Stomach (tissue), 9 donors: ENCODE measurements around the gene BTBD9. TPM values are rescaled to one million over a fixed set of nuclear protein-coding genes. Genes with fewer than 3 reads are reported as not detected.

Source experiments
- DNase-seq, 2 donors: peaks; one replicate each; pipeline versions ENCODE4 v3.0.0 to v3.0.0-alpha.2; 2013 to 2019
- H3K27ac ChIP-seq, 5 donors: fragments of 200-600 bp in 4 of 5; sonication (generic) in 4 of 5; one replicate each; pipeline ENCODE4 v1.5.1; 2013 to 2019; ENCODE audit warnings: mild to moderate bottlenecking in 1 of 5, moderate library complexity in 1 of 5
- H3K27me3 ChIP-seq, 3 donors: fragments of 200-600 bp; sonication (generic); one replicate each; pipeline ENCODE4 v1.5.1; 2017 to 2019; ENCODE audit warnings: mixed run types in 1 of 3
- H3K36me3 ChIP-seq, 4 donors: fragments of 200-600 bp; sonication (generic); 1 replicate in 3 of 4; 2 replicates in 1 of 4; pipeline ENCODE4 v1.5.1; 2016 to 2019
- H3K4me1 ChIP-seq, 4 donors: fragments of 200-600 bp; sonication (generic); one replicate each; pipeline ENCODE4 v1.5.1; 2016 to 2019
- H3K4me3 ChIP-seq, 4 donors: fragments of 200-600 bp; sonication (generic) in 3 of 4; one replicate each; pipeline ENCODE4 v1.5.1; 2016 to 2019; ENCODE audit warnings: mild to moderate bottlenecking in 1 of 4
- H3K9me3 ChIP-seq, 4 donors: fragments of 200-600 bp; sonication (generic); one replicate each; pipeline ENCODE4 v1.5.1; 2016 to 2019
- EP300 ChIP-seq: sonication (generic); formaldehyde crosslinking; IDR thresholded peaks from one replicate; pipeline ENCODE4 v1.6.1; 2017; ENCODE audit warnings: antibody characterized with exemption
- POLR2A ChIP-seq, 4 donors: fragments of 450-650 bp; IDR thresholded peaks; one replicate each; pipeline ENCODE4 v1.6.1; 2016; ENCODE audit warnings: antibody characterized with exemption in 4 of 4, control low read depth in 2 of 4, mild to moderate bottlenecking in 1 of 4, moderate library complexity in 1 of 4
- POLR2AphosphoS5 ChIP-seq, 3 donors: sonication (generic); formaldehyde crosslinking; IDR thresholded peaks; one replicate each; pipeline ENCODE4 v1.6.1; 2016; ENCODE audit warnings: antibody characterized with exemption in 3 of 3
- WGBS, 5 donors: extraction: QIAGEN DNeasy Blood & Tissue Kit in 3 of 5; methylation state at CpG; one replicate each; pipeline versions ENCODE4 v1.1.5 to v1.1.7; 2013 to 2018; 5-methylcytosine and 5-hydroxymethylcytosine counted together
- intact Hi-C: fragments of 100-400 bp; cut with DNase I; formaldehyde crosslinking; loops from one replicate; pipeline ENCODE4 v1.15.1; 2023; ENCODE audit warnings: low total_unique reads
- polyA plus RNA-seq, 3 donors: library from polyadenylated mRNA; stranded (reverse); fragments of 200-250 nt; gene quantifications; one replicate each; pipeline ENCODE4 v1.2.3, GENCODE V29; 2013
- total RNA-seq, 5 donors: library from RNA; depleted of rRNA; stranded (reverse); fragments of >200 nt; gene quantifications; one replicate each; pipeline versions ENCODE4 v1.1.0 to v1.2.3, GENCODE V29; 2014 to 2016
- TF ChIP-seq, protein P1 (sequence below), 7 experiments: fragments of 450-650 bp in 4 of 7; fragments of 200-600 bp in 3 of 7; sonication (generic) in 3 of 7; IDR thresholded peaks; one replicate each; pipeline ENCODE4 v1.5.1; 2016 to 2019; ENCODE audit warnings: antibody characterized with exemption in 7 of 7, control low read depth in 2 of 7, mild to moderate bottlenecking in 1 of 7
- donor health status: healthy with polysubstance abuse.
- donor health status: Bipolar disorder and iron deficiency.
- donor health status: healthy.

Gene BTBD9
- total and polyA plus RNA-seq, 8 donors, result 1.4 to 90.2 (median 6.8) TPM

DNA sequence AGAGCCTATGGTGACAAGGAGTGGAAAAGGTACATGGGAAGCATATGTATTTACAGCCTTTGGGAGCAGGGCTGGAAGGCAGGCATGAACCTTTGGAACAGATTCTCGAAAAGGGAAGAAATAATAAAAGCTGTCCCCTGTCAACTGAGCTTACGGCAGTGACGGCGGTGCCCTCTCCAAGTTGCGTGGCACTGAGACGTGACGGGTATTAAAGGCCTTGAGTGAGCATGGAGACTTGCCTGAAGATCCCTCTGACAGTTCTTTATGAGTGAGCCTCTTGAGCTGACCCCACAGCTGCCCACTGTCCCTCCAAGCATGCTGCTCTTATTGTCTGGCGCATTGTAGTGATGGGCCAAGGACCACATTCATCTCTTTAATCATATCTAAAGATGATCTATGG lies 431.7 kb downstream of the BTBD9 start:
- intact Hi-C loops, result no loop called here
- TF ChIP-seq POLR2A (IDR thresholded peaks at IDR 0.05), result no peak
- TF ChIP-seq, protein P1, sequence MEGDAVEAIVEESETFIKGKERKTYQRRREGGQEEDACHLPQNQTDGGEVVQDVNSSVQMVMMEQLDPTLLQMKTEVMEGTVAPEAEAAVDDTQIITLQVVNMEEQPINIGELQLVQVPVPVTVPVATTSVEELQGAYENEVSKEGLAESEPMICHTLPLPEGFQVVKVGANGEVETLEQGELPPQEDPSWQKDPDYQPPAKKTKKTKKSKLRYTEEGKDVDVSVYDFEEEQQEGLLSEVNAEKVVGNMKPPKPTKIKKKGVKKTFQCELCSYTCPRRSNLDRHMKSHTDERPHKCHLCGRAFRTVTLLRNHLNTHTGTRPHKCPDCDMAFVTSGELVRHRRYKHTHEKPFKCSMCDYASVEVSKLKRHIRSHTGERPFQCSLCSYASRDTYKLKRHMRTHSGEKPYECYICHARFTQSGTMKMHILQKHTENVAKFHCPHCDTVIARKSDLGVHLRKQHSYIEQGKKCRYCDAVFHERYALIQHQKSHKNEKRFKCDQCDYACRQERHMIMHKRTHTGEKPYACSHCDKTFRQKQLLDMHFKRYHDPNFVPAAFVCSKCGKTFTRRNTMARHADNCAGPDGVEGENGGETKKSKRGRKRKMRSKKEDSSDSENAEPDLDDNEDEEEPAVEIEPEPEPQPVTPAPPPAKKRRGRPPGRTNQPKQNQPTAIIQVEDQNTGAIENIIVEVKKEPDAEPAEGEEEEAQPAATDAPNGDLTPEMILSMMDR (IDR thresholded peaks at IDR 0.05), result no peak
- TF ChIP-seq POLR2AphosphoS5 (IDR thresholded peaks at IDR 0.05), result no peak
- no peak for TF ChIP-seq EP300
- Histone ChIP-seq H3K4me3 (no peak overlapping the region), H3K4me1 (peaks cover 0 to 31% (median 16%) of the 10 kb centered on the region in 4 donors), H3K27ac (no peak overlapping the region), H3K36me3 (no peaks in the 10 kb centered on the region), H3K9me3 (no peaks in the 10 kb centered on the region), H3K27me3 (no peaks in the 10 kb centered on the region)
- 93 to 98% (median 95%) methylated on average over 8 of the region's 8 CpGs for WGBS, 5 donors
- no peak for DNase-seq

DNA sequence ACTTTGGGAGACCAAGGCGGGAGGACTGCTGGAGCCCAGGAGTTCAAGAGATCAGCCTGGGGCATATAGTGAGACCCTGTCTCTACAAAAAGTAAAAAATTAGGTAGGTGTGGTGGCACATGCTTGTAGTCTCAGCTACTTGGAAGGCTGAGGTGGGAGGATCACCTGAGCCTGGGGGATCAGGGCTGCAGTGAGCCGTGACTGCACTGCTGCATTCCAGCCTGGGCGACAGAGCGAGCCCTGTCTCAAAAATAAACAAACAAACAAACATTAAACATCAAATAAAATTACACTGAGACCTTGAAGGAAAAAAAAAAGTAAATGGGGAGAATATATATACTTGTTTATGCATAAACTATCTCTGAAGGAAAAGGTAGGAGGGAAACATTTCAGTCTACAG lies 432.4 kb downstream of the BTBD9 start:
- H3K9me3 ChIP-seq, result no peaks in the 10 kb centered on the region
- intact Hi-C loops, result no loop called here
- no peaks in the 10 kb centered on the region for H3K36me3 ChIP-seq
- DNase-seq, result no peak
- H3K27me3 ChIP-seq, result no peaks in the 10 kb centered on the region
- H3K4me1 ChIP-seq, result peaks cover 0 to 25% (median 9%) of the 10 kb centered on the region in 4 donors
- TF ChIP-seq POLR2A (IDR thresholded peaks at IDR 0.05) (no peak), EP300 (no peak), POLR2AphosphoS5 (IDR thresholded peaks at IDR 0.05) (no peak)
- TF ChIP-seq, protein P1 (IDR thresholded peaks at IDR 0.05), result no peak
- H3K4me3 ChIP-seq, result no peak overlapping the region
- 89 to 92% (median 91%) methylated on average over 4 of the region's 4 CpGs for WGBS, 5 donors
- H3K27ac ChIP-seq, result no peak overlapping the region

GRCh38 chr6:38198219-38198618 lies 441.5 kb downstream of the BTBD9 start:
- intact Hi-C loops, result no loop called here
- no peak overlapping the region for H3K4me3 ChIP-seq
- 88 to 94% (median 91%) methylated on average over 8 of the region's 8 CpGs for WGBS, 5 donors
- no peaks in the 10 kb centered on the region for H3K36me3 ChIP-seq
- no peak for TF ChIP-seq POLR2A (IDR thresholded peaks at IDR 0.05)
- TF ChIP-seq, protein P1 (IDR thresholded peaks at IDR 0.05), result no peak
- TF ChIP-seq EP300, result no peak
- TF ChIP-seq POLR2AphosphoS5 (IDR thresholded peaks at IDR 0.05), result no peak
- no peak overlapping the region for H3K27ac ChIP-seq
- no peaks in the 10 kb centered on the region for H3K27me3 ChIP-seq
- no peaks in the 10 kb centered on the region for H3K4me1 ChIP-seq
- no peaks in the 10 kb centered on the region for H3K9me3 ChIP-seq
- DNase-seq, result no peak

- 46 to 70% (median 56%) methylated on average over 5 of the region's 5 CpGs for WGBS, 5 donors
- TF ChIP-seq POLR2AphosphoS5 (IDR thresholded peaks at IDR 0.05) (no peak), EP300 (no peak)
- Histone ChIP-seq H3K27ac (no peak overlapping the region), H3K36me3 (no peaks in the 10 kb centered on the region), H3K4me3 (no peak overlapping the region), H3K9me3 (no peaks in the 10 kb centered on the region), H3K4me1 (no peaks in the 10 kb centered on the region), H3K27me3 (no peaks in the 10 kb centered on the region)
- DNase-seq, result peak in 1 of 2 donors; percentile 44
- intact Hi-C loops, result no loop called here
Measured at GRCh38 chr6:38195113-38195635, 444.6 kb downstream of the BTBD9 start.

- H3K9me3 ChIP-seq, result no peaks in the 10 kb centered on the region
- H3K27ac ChIP-seq, result no peak overlapping the region
- no peak for DNase-seq
- H3K36me3 ChIP-seq, result no peaks in the 10 kb centered on the region
- no peak for TF ChIP-seq POLR2AphosphoS5 (IDR thresholded peaks at IDR 0.05)
- H3K27me3 ChIP-seq, result no peaks in the 10 kb centered on the region
- intact Hi-C loops, result no loop called here
- H3K4me3 ChIP-seq, result no peak overlapping the region
- no peaks in the 10 kb centered on the region for H3K4me1 ChIP-seq
- WGBS, 5 donors, result 87 to 99% (median 95%) methylated on average over 7 of the region's 7 CpGs
Measured at GRCh38 chr6:38194589-38194988, 445.1 kb downstream of the BTBD9 start.
